GM12878 (cell line): ENCODE measurements around the gene ZXDC. TPM values are rescaled to one million over a fixed set of nuclear protein-coding genes. Genes with fewer than 3 reads are reported as not detected.

Source experiments
- ATAC-seq: fragments of 200-7000 bp; cut with Tn5 transposase; 3 replicates; pipeline ENCODE4 v1.9.1; 2020; ENCODE audit warnings: mild to moderate bottlenecking, moderate library complexity
- BruUV-seq: library from RNA; stranded (reverse); fragments of 400-500 nt; replicated peaks from 2 replicates; lab custom pipeline; 2021; lab: Mats Ljungman, UMichigan
- CTCF ChIA-PET: fragments of 300-600 bp; sonication (Branson Sonifier 250); formaldehyde crosslinking; extraction: SDS; loops from one replicate; lab custom pipeline; 2021; ENCODE audit warnings: inconsistent platforms; lab: Yijun Ruan, JAX
- POLR2A ChIA-PET: fragments of 350-600 bp; formaldehyde crosslinking; extraction: SDS; loops from one replicate; lab custom pipeline; 2021; ENCODE audit warnings: inconsistent platforms; lab: Charles Lee
- RAD21 ChIA-PET: fragments of 300-600 bp; sonication (Branson Sonifier 250); formaldehyde crosslinking; loops from one replicate; lab custom pipeline; 2023; ENCODE audit warnings: antibody characterized with exemption; ENCODE audit not compliant: unreplicated experiment; lab: Charles Lee
- SMC1A ChIA-PET: fragments of 300-600 bp; sonication (Branson Sonifier 250); formaldehyde crosslinking; loops from one replicate; lab custom pipeline; 2023; ENCODE audit not compliant: unreplicated experiment, uncharacterized antibody; lab: Charles Lee
- DNase-seq: peaks from one replicate; pipeline ENCODE4 v3.0.0-alpha.2; 2011; ENCODE audit warnings: low read depth, low spot score
- FAIRE-seq: peaks from 3 replicates; lab custom pipeline; 2011; peaks lifted over from hg19 to GRCh38; lab: Jason Lieb, UNC
- H2AFZ ChIP-seq: 2 replicates; pipeline ENCODE4 v1.6.0; 2011; ENCODE audit warnings: low read depth, low read length, control low read depth; ENCODE audit not compliant: control insufficient read depth
- H3K27ac ChIP-seq: 2 replicates; pipeline ENCODE4 v1.5.1; 2011; ENCODE audit warnings: control low read depth; ENCODE audit not compliant: control insufficient read depth, insufficient read depth
- H3K27me3 ChIP-seq, 2 experiments: replicated peaks in 1 of 2; 2 replicates each; pipeline versions ENCODE4 v1.6.0 to v1.6.1; 2011; ENCODE audit warnings: low read length in 1 of 2; ENCODE audit not compliant: control insufficient read depth in 2 of 2, insufficient read depth in 2 of 2
- H3K36me3 ChIP-seq, 2 experiments: 2 replicates each; pipeline ENCODE4 v1.5.1; 2011; ENCODE audit warnings: low read length in 1 of 2; ENCODE audit not compliant: control insufficient read depth in 2 of 2, insufficient read depth in 2 of 2
- H3K4me1 ChIP-seq: 2 replicates; pipeline ENCODE4 v1.6.1; 2011; ENCODE audit warnings: mild to moderate bottlenecking, low read length, moderate library complexity, mixed read lengths; ENCODE audit not compliant: control insufficient read depth, insufficient read depth
- H3K4me2 ChIP-seq: 2 replicates; pipeline ENCODE4 v1.6.0; 2011; ENCODE audit warnings: control low read depth; ENCODE audit not compliant: control insufficient read depth, insufficient read depth
- H3K4me3 ChIP-seq: fragments of 200-600 bp; sonication (generic); 2 replicates; pipeline ENCODE4 v1.5.1; 2016
- H3K79me2 ChIP-seq: 2 replicates; pipeline ENCODE4 v1.6.0; 2011; ENCODE audit warnings: low read length; ENCODE audit not compliant: control insufficient read depth, insufficient read depth
- H3K9ac ChIP-seq: 2 replicates; pipeline ENCODE4 v1.8.0; 2011; ENCODE audit warnings: low read length, control low read depth, mixed read lengths; ENCODE audit not compliant: control insufficient read depth, insufficient read depth
- H3K9me3 ChIP-seq: replicated peaks from 3 replicates; pipeline ENCODE4 v1.5.1; 2011; ENCODE audit warnings: mild to moderate bottlenecking, low read length; ENCODE audit not compliant: control insufficient read depth, insufficient read depth
- H4K20me1 ChIP-seq: 2 replicates; pipeline ENCODE4 v1.6.0; 2011; ENCODE audit not compliant: control insufficient read depth, insufficient read depth
- CHD1 ChIP-seq: IDR thresholded peaks from 2 replicates; pipeline ENCODE4 v1.6.1; 2012; ENCODE audit warnings: low read depth, low read length, improper control_type of control experiment
- CREM ChIP-seq: IDR thresholded peaks from 2 replicates; pipeline ENCODE4 v1.6.1; 2014; ENCODE audit warnings: antibody characterized with exemption, low read depth
- ESRRA ChIP-seq: IDR thresholded peaks from 2 replicates; pipeline ENCODE4 v1.6.1; 2012; ENCODE audit warnings: mild to moderate bottlenecking, low read length, improper control_type of control experiment
- ETV6 ChIP-seq, 2 experiments: fragments of 450-650 bp in 1 of 2; IDR thresholded peaks in 1 of 2; conservative IDR thresholded peaks in 1 of 2; 2 replicates each; pipeline ENCODE4 v1.6.1; 2014; ENCODE audit warnings: antibody characterized with exemption in 1 of 2, borderline replicate concordance in 1 of 2, low read depth in 1 of 2, mild to moderate bottlenecking in 1 of 2, moderate library complexity in 1 of 2
- IRF3 ChIP-seq: fragments of 450-650 bp; IDR thresholded peaks from 2 replicates; pipeline ENCODE4 v1.6.1; 2014; ENCODE audit warnings: mild to moderate bottlenecking
- NBN ChIP-seq: fragments of 450-650 bp; IDR thresholded peaks from 2 replicates; pipeline ENCODE4 v1.6.1; 2016
- SIN3A ChIP-seq: IDR thresholded peaks from 2 replicates; pipeline ENCODE4 v1.6.1; 2012; ENCODE audit warnings: low read depth, low read length, improper control_type of control experiment
- SREBF2 ChIP-seq: IDR thresholded peaks from 2 replicates; pipeline ENCODE4 v1.6.1; 2012; ENCODE audit warnings: mild to moderate bottlenecking, low read length
- SRF ChIP-seq, 2 experiments: IDR thresholded peaks; 2 replicates each; pipeline ENCODE4 v1.6.1; 2011; ENCODE audit warnings: low read depth in 2 of 2, low read length in 2 of 2, mild to moderate bottlenecking in 1 of 2, moderate library complexity in 1 of 2
- STAT3 ChIP-seq: IDR thresholded peaks from 2 replicates; pipeline ENCODE4 v1.6.1; 2011; ENCODE audit warnings: low read depth, low read length, improper control_type of control experiment
- TCF3 ChIP-seq: IDR thresholded peaks from 2 replicates; pipeline ENCODE4 v1.6.1; 2012; ENCODE audit warnings: low read depth, mild to moderate bottlenecking, low read length, borderline replicate concordance; ENCODE audit not compliant: insufficient read depth
- WRNIP1 ChIP-seq: IDR thresholded peaks from 2 replicates; pipeline ENCODE4 v1.6.1; 2011; ENCODE audit warnings: low read depth, low read length, improper control_type of control experiment, borderline replicate concordance
- WGBS: methylation state at CpG from one replicate; pipeline ENCODE4 v1.1.6; 2016; ENCODE audit warnings: low lambda C conversion rate; ENCODE audit not compliant: insufficient replicate concordance, insufficient coverage; ENCODE audit errors: missing lambda C conversion rate; 5-methylcytosine and 5-hydroxymethylcytosine counted together
- in situ Hi-C: fragments of 300-500 bp; cut with MboI; formaldehyde crosslinking; loops from 9 replicates; pipeline ENCODE4 v1.14.3; 2018; ENCODE audit warnings: mixed read lengths
- intact Hi-C: fragments of 100-400 bp; cut with micrococcal nuclease; formaldehyde crosslinking; loops from one replicate; pipeline ENCODE4 v1.14.2; 2022; ENCODE audit not compliant: unreplicated experiment
- polyA plus RNA-seq, 11 experiments: library from polyadenylated mRNA; depleted of rRNA in 4 of 11; unstranded in 6 of 11; stranded (reverse) in 5 of 11; fragments of >200 nt; fragmentation: Nextera tagmentation in 4 of 11; fragmentation: Illumina TruSeq in 1 of 11; extraction: Ambion mirVana in 4 of 11; extraction: Trizol in 1 of 11; gene quantifications; 1 replicate in 1 of 11; 2 replicates in 10 of 11; pipeline versions ENCODE4 v1.2.1 to v1.2.3, GENCODE V29; 2011 to 2016; ENCODE audit warnings: inconsistent platforms in 2 of 11, missing spikeins in 2 of 11, low read depth in 1 of 11
- total RNA-seq, 4 experiments: library from RNA; depleted of rRNA in 3 of 4; stranded (reverse); fragments of >200 nt in 3 of 4; fragmentation: Illumina TruSeq in 1 of 4; extraction: Trizol in 1 of 4; gene quantifications; 2 replicates each; pipeline versions ENCODE4 v1.2.1 to v1.2.3, GENCODE V29; 2013 to 2021
- TF ChIP-seq, protein P1 (sequence below): IDR thresholded peaks from 2 replicates; pipeline ENCODE4 v1.6.1; 2012; ENCODE audit warnings: low read depth, low read length, improper control_type of control experiment

The ZXDC gene
- total and polyA plus RNA-seq, 10 of the 15 experiments (the other 5 are each of a cell fraction or from before 2014, with no cell fraction given) = 0.72 to 15.3 (median 8.5) TPM

- in situ Hi-C loops = no loop called here
- H3K9ac ChIP-seq = no peak overlapping the region
These were observed 14.1 kb downstream of the ZXDC start for GRCh38 chr3:126461450-126462070.

DNA sequence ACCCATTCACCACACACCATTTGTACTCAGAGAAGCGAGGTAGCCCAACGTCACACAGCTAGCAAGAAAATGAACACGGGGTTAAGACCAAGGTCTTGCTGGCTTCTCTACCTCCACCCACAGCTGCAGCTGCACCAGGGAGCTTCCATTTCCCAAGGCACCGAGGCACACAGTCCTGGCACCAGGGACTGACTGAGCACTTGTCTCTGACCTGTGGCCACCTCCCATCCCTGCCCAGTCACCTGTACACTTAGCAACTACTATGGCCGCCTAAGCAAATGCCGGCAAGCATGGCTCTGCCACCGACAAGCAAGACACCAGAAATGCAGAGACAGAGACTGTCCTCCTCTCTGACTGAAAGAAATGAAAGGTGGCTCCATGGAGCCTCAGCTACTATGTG lies 15.3 kb downstream of the ZXDC start:
- in situ Hi-C loops = no loop called here
- H3K36me3 ChIP-seq = peaks cover 24 to 43% of the 10 kb centered on the region in 2 experiments
- no peaks in the 10 kb centered on the region for H3K9me3 ChIP-seq
- no peak overlapping the region for H3K4me2 ChIP-seq
- FAIRE-seq (no peak), DNase-seq (no peak), ATAC-seq (no peak)
- H3K27ac ChIP-seq = no peak overlapping the region
- intact Hi-C loops = no loop called here
- no peaks in the 10 kb centered on the region for H3K27me3 ChIP-seq
- H2AFZ ChIP-seq = no peak overlapping the region
- no TSS peak for BruUV-seq
- 91% methylated on average over 7 of the region's 7 CpGs for WGBS
- no peaks in the 10 kb centered on the region for H3K4me1 ChIP-seq
- ChIA-PET SMC1A (interaction anchor here (1.1 to 2.1 kb wide), 2 partner anchors 11 to 12 kb away, joined by 3 to 6 read pairs; no protein-coding TSS in a partner anchor), CTCF (interaction anchor here (1.2 kb wide), 1 partner anchor 11 kb away, joined by 4 read pairs; no protein-coding TSS in a partner anchor), RAD21 (no interaction called here), POLR2A (no interaction called here)
- no peak overlapping the region for H3K4me3 ChIP-seq
- H4K20me1 ChIP-seq = no peaks in the 10 kb centered on the region
- no peak overlapping the region for H3K9ac ChIP-seq
- no peaks in the 10 kb centered on the region for H3K79me2 ChIP-seq
- TF ChIP-seq WRNIP1 (no peak), NBN (no peak), IRF3 (no peak), TCF3 (no peak), CREM (no peak), CHD1 (no peak), SIN3A (no peak), ETV6 (conservative IDR thresholded peaks at IDR 0.05 in 1 of 2, IDR thresholded peaks at IDR 0.05 in 1 of 2; ENCODE audit: borderline replicate concordance in 1 of 2, low read depth in 1 of 2) (no peak), SRF (IDR thresholded peaks at IDR 0.05; ENCODE audit: low read depth in 2 of 2, low read length in 2 of 2) (no peak)

More at GRCh38 chr3:126461450-126462070, 14.1 kb downstream of the ZXDC start:
- SMC1A ChIA-PET = interaction anchor here (1.2 to 2.1 kb wide), 2 partner anchors 8 to 10 kb away, joined by 3 to 6 read pairs; no protein-coding TSS in a partner anchor
- H3K27ac ChIP-seq = no peak overlapping the region
- no peaks in the 10 kb centered on the region for H3K9me3 ChIP-seq
- TF ChIP-seq STAT3 (no peak), ESRRA (no peak), SREBF2 (no peak)
- TF ChIP-seq, protein P1, sequence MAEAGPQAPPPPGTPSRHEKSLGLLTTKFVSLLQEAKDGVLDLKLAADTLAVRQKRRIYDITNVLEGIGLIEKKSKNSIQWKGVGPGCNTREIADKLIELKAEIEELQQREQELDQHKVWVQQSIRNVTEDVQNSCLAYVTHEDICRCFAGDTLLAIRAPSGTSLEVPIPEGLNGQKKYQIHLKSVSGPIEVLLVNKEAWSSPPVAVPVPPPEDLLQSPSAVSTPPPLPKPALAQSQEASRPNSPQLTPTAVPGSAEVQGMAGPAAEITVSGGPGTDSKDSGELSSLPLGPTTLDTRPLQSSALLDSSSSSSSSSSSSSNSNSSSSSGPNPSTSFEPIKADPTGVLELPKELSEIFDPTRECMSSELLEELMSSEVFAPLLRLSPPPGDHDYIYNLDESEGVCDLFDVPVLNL = no peak
- no peaks in the 10 kb centered on the region for H3K4me1 ChIP-seq
- FAIRE-seq = no peak
- no peaks in the 10 kb centered on the region for H3K79me2 ChIP-seq
- H3K27me3 ChIP-seq = no peaks in the 10 kb centered on the region
- no TSS peak for BruUV-seq
- RAD21 ChIA-PET = no interaction called here
- DNase-seq = no peak
- H4K20me1 ChIP-seq = no peaks in the 10 kb centered on the region
- no peak for ATAC-seq
- 90% methylated on average over 17 of the region's 17 CpGs for WGBS
- no peak overlapping the region for H2AFZ ChIP-seq
- POLR2A ChIA-PET = no interaction called here
- H3K36me3 ChIP-seq = peaks cover 29 to 48% of the 10 kb centered on the region in 2 experiments
- no peak overlapping the region for H3K4me2 ChIP-seq
- CTCF ChIA-PET = no interaction called here
- H3K4me3 ChIP-seq = no peak overlapping the region
- intact Hi-C loops = no loop called here
